ENCODE data around the gene BRME1.

- TF ChIP-seq POLR2AphosphoS5 (IDR thresholded peaks at IDR 0.05; ENCODE audit: low read depth, low read length): no peak
- TF ChIP-seq POLR2A (IDR thresholded peaks at IDR 0.05; ENCODE audit: low read depth, low read length): no peak
Measured at GRCh38 chr19:13931391-13932148, 25.7 kb upstream of the BRME1 start.

All from GM12892 (cell line).